ENCODE measurements around the gene STMN3. TPM values are rescaled to one million over a fixed set of nuclear protein-coding genes. Genes with fewer than 3 reads are reported as not detected.
A peak's percentile ranks its signal among the peaks of the same experiment; 100 is the strongest.
"Not testable (repeated sequence)": the region's sequence is repeated elsewhere in the genome, so short reads cannot be mapped to it uniquely, and the experiment has no call there.

The STMN3 gene
- total and polyA plus RNA-seq, 4 experiments from 2014 or later = 18.9 to 120 (median 70.1) TPM

DNA sequence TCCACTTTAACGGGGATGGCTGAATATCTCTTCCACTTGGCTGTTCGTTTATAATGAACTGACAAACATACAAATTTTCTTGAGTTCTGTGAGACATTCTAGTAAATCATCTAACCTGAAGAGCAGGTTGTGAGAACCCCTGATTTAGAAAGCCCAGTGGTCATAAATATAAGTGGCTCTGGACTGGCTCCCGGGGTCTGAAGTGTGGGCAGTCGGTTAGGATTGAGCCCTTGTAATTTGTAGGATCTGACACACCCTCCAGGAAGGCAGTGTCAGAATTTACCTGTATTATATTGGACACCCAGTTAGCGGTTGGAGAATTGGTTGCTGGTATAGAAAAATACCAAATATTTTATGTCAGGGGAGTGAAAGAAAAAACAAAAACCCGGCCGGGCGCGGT is 19.5 kb downstream of the STMN3 start:
- peaks cover 0 to 9% of the 10 kb centered on the region in 2 donors for H3K36me3 Mint-ChIP-seq
- H3K9me3 Mint-ChIP-seq = peaks cover 0 to 2% (median 0%) of the 10 kb centered on the region in 8 donors
- Histone ChIP-seq H3K27ac (ENCODE audit: low read depth, low read length) (no peak overlapping the region), H3K27me3 (ENCODE audit: insufficient read depth, low read length) (no peaks in the 10 kb centered on the region), H3K9me3 (ENCODE audit: control insufficient read depth in 1 of 2, low read length in 2 of 2) (no peaks in the 10 kb centered on the region), H3K36me3 (ENCODE audit: insufficient read depth, low read length) (no peaks in the 10 kb centered on the region), H3K4me1 (ENCODE audit: insufficient read depth, low read length) (peaks cover 88% of the 10 kb centered on the region), H3K4me3 (ENCODE audit: low read length in 2 of 2) (peak overlapping the region in 1 of 2 donors; percentile 6)
- no peak for DNase-seq
- peak overlapping the region; percentile 57 to 100 (median 82) for H3K27ac Mint-ChIP-seq
- H3K4me3 Mint-ChIP-seq = peak overlapping the region in 7 of 8 donors; percentile 11 to 65 (median 58)
- peaks cover 0 to 2% of the 10 kb centered on the region in 2 donors for H3K27me3 Mint-ChIP-seq
- H3K4me1 Mint-ChIP-seq = peaks cover 29 to 83% (median 53%) of the 10 kb centered on the region in 4 donors
- POLR2A ChIA-PET (ENCODE audit: partially characterized antibody) = interaction anchor here (10.5 to 19.3 kb wide), 2 partner anchors 5 to 10 kb away, joined by 658 read pairs; partner anchors contain the start of gene GMEB2
- intact Hi-C loops (cut with micrococcal nuclease) = no loop called here
- CTCF ChIA-PET (ENCODE audit: partially characterized antibody) = interaction anchor here (0.7 to 1.0 kb wide), 2 partner anchors 9 to 19 kb away, joined by 3 to 4 read pairs; no protein-coding TSS in a partner anchor

DNA sequence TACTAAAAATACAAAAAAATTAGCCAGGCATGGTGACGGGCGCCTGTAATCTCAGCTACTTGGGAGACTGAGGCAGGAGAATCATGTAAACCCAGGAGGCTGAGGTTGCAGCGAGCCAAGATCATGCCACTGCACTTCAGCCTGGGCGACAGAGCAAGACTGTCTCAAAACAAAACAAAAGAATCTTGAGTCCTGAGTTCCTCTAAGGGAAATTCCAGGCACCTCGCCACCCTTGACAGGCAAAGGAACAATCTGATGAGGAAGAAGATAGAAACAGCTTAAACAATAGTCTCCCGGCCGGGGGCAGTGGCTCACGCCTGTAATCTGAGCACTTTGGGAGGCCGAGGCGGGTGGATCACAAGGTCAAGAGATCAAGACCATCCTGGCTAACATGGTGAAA is 21.8 kb downstream of the STMN3 start:
- ChIA-PET CTCF (ENCODE audit: partially characterized antibody) (interaction anchor here (1.0 to 2.9 kb wide), 2 partner anchors 11 to 94 kb away, joined by 3 to 13 read pairs; no protein-coding TSS in a partner anchor), POLR2A (ENCODE audit: partially characterized antibody) (interaction anchor here (1.0 to 19.3 kb wide), 3 partner anchors 8 to 108 kb away, joined by 5 to 658 read pairs (median 6); partner anchors contain the start of genes SLC2A4RG and STMN3)
- H3K9me3 Mint-ChIP-seq; H3K9me3 ChIP-seq (ENCODE audit: control insufficient read depth in 1 of 2, low read length in 2 of 2); H3K4me3 ChIP-seq (ENCODE audit: low read length in 2 of 2); H3K27me3 ChIP-seq (ENCODE audit: insufficient read depth, low read length); intact Hi-C loops (cut with micrococcal nuclease); H3K27ac ChIP-seq (ENCODE audit: low read depth, low read length); H3K27me3 Mint-ChIP-seq; H3K36me3 ChIP-seq (ENCODE audit: insufficient read depth, low read length); DNase-seq: not testable (repeated sequence)
- H3K36me3 Mint-ChIP-seq = peaks cover 4 to 15% of the 10 kb centered on the region in 2 donors
- peaks cover 75% of the 10 kb centered on the region for H3K4me1 ChIP-seq (ENCODE audit: insufficient read depth, low read length)
- peak overlapping the region in 3 of 8 donors; percentile 25 to 43 (median 26) for H3K4me3 Mint-ChIP-seq
- peak overlapping the region in 6 of 7 donors; percentile 13 to 90 (median 69) for H3K27ac Mint-ChIP-seq
- peaks cover 30 to 73% (median 47%) of the 10 kb centered on the region in 4 donors for H3K4me1 Mint-ChIP-seq

DNA sequence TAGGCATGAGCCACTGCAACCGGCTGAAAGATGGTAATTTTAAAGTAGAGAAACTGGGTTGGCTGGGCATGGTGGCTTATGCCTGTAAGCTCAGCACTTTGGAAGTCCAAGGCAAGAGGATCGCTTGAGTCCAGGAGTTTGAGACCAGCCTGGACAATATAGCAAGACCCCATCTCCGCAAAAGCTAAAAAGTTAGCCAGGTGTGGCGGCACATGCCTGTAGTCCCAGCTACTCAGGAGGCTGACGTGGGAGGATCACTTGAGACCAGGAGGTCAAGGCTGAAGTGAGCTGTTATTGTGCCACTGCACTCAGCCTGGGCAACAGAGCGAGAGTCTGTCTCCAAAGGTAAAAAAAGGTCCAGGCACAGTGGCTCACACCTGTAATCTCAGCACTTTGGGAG is 22.3 kb downstream of the STMN3 start:
- DNase-seq; intact Hi-C loops (cut with micrococcal nuclease); H3K27ac ChIP-seq (ENCODE audit: low read depth, low read length); H3K27me3 Mint-ChIP-seq; H3K27me3 ChIP-seq (ENCODE audit: insufficient read depth, low read length); H3K36me3 ChIP-seq (ENCODE audit: insufficient read depth, low read length); H3K9me3 Mint-ChIP-seq; H3K4me3 ChIP-seq (ENCODE audit: low read length in 2 of 2); H3K9me3 ChIP-seq (ENCODE audit: control insufficient read depth in 1 of 2, low read length in 2 of 2): not testable (repeated sequence)
- CTCF ChIA-PET (ENCODE audit: partially characterized antibody) = interaction anchor here (1.0 to 2.9 kb wide), 2 partner anchors 11 to 93 kb away, joined by 3 to 13 read pairs; no protein-coding TSS in a partner anchor
- peaks cover 74% of the 10 kb centered on the region for H3K4me1 ChIP-seq (ENCODE audit: insufficient read depth, low read length)
- Mint-ChIP-seq H3K36me3 (peaks cover 4 to 15% of the 10 kb centered on the region in 2 donors), H3K27ac (peak overlapping the region in 5 of 7 donors; percentile 30 to 78 (median 67)), H3K4me3 (peak overlapping the region in 2 of 8 donors; percentile 3 to 22), H3K4me1 (peaks cover 30 to 71% (median 46%) of the 10 kb centered on the region in 4 donors)
- POLR2A ChIA-PET (ENCODE audit: partially characterized antibody) = interaction anchor here (1.0 to 19.3 kb wide), 3 partner anchors 8 to 108 kb away, joined by 5 to 658 read pairs (median 6); partner anchors contain the start of genes SLC2A4RG and STMN3

DNA sequence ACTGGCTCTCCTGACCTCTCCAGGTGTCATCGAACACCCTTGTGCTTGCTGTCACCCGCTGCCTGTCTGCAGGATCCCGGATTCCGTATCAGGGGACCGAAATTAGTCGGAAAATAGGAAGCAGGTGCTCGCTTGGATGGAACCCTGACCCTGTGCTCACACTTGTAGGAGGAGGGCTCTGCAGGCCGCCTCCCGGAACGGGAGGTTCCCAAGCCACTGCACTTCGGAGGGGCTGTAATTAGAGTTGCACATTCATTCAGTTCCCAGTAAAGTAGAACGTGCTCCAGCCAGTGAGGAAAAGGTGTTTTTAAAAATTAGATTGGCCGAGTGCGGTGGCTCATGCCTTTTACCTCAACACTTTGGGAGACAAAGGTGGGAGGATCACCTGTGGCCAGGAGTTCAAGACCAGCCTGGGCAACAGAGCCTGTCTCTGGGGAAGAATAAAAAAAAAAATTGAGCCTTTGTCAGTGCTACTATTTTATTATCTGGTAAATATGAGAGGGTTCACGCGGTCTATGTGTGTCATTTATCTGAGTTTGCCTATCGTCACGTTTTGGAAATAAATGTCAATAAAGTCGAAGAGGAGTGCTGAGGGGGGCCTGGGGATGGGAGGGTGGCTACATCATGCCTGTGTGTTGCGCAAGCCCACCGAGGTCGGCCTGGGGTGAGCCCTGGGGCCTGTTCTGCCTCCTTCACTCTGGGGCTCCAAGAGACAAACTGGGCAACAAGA is 24.8 kb downstream of the STMN3 start:
- intact Hi-C loops (cut with micrococcal nuclease) = loop anchor here (1.0 to 5.0 kb wide), 2 partner anchors 11 to 76 kb away; partner anchors contain the start of gene FNDC11
- ChIA-PET POLR2A (ENCODE audit: partially characterized antibody) (interaction anchor here (1.5 to 19.3 kb wide), 6 partner anchors 11 to 112 kb away, joined by 4 to 658 read pairs (median 26); partner anchors contain the start of genes LIME1, RTEL1, SLC2A4RG and STMN3), CTCF (ENCODE audit: partially characterized antibody) (interaction anchor here (1.2 to 2.0 kb wide), 4 partner anchors 8 to 14 kb away, joined by 3 to 20 read pairs (median 9); no protein-coding TSS in a partner anchor)
- Mint-ChIP-seq H3K36me3 (peaks cover 4 to 14% of the 10 kb centered on the region in 2 donors), H3K27ac (peak overlapping the region; percentile 86 to 97 (median 94)), H3K27me3 (no peaks in the 10 kb centered on the region), H3K4me1 (peaks cover 19 to 57% (median 38%) of the 10 kb centered on the region in 4 donors), H3K4me3 (peak overlapping the region; percentile 94 to 99 (median 96)), H3K9me3 (peaks cover 0 to 2% (median 0%) of the 10 kb centered on the region in 8 donors)
- H3K36me3 ChIP-seq (ENCODE audit: insufficient read depth, low read length) = no peaks in the 10 kb centered on the region
- peak overlapping the region; percentile 86 for H3K27ac ChIP-seq (ENCODE audit: low read depth, low read length)
- peak overlapping the region; percentile 91 to 95 for H3K4me3 ChIP-seq (ENCODE audit: low read length in 2 of 2)
- H3K4me1 ChIP-seq (ENCODE audit: insufficient read depth, low read length) = peaks cover 53% of the 10 kb centered on the region
- no peaks in the 10 kb centered on the region for H3K9me3 ChIP-seq (ENCODE audit: control insufficient read depth in 1 of 2, low read length in 2 of 2)
- peak in 4 of 5 donors; percentile 41 to 53 (median 44) for DNase-seq
- no peaks in the 10 kb centered on the region for H3K27me3 ChIP-seq (ENCODE audit: insufficient read depth, low read length)

DNA sequence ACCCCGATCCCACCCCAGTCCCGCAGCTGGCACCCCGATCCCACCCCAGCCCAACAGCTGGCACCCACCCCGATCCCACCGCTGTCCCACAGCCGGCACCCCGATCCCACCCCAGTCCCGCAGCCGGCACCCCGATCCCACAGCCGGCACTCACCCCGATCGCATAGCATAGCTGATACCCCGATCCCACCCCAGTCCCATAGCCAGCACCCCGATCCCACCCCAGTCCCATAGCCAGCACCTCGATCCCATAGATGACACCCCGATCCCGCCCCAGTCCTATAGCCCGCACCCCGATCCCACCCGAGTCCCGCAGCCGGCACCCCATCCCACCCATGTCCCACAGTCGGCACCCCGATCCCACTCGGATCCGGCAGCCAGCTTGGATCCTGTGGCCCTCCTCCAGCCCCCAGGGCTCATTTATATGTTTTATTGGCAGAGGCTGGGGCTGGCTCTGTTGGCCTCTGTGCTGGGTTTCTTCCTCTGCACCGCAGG is 25.4 kb downstream of the STMN3 start:
- Mint-ChIP-seq H3K36me3 (peaks cover 4 to 18% of the 10 kb centered on the region in 2 donors), H3K4me1 (peaks cover 17 to 54% (median 34%) of the 10 kb centered on the region in 4 donors), H3K9me3 (peaks cover 0 to 2% (median 0%) of the 10 kb centered on the region in 8 donors), H3K4me3 (peak overlapping the region; percentile 94 to 99 (median 96)), H3K27me3 (no peaks in the 10 kb centered on the region), H3K27ac (peak overlapping the region; percentile 86 to 97 (median 94))
- H3K4me1 ChIP-seq (ENCODE audit: insufficient read depth, low read length) = peaks cover 47% of the 10 kb centered on the region
- H3K27ac ChIP-seq (ENCODE audit: low read depth, low read length) = peak overlapping the region; percentile 86
- H3K9me3 ChIP-seq (ENCODE audit: control insufficient read depth in 1 of 2, low read length in 2 of 2) = no peaks in the 10 kb centered on the region
- H3K4me3 ChIP-seq (ENCODE audit: low read length in 2 of 2) = peak overlapping the region; percentile 91 to 95
- no peaks in the 10 kb centered on the region for H3K27me3 ChIP-seq (ENCODE audit: insufficient read depth, low read length)
- ChIA-PET CTCF (ENCODE audit: partially characterized antibody) (interaction anchor here (0.7 to 1.8 kb wide), 4 partner anchors 9 to 75 kb away, joined by 3 to 20 read pairs (median 6); no protein-coding TSS in a partner anchor), POLR2A (ENCODE audit: partially characterized antibody) (interaction anchor here (0.9 to 19.3 kb wide), 15 partner anchors 9 to 352 kb away, joined by 4 to 658 read pairs (median 10); partner anchors contain the start of genes ARFRP1, LIME1, PRPF6 and PTK6)
- DNase-seq = no peak
- intact Hi-C loops (cut with micrococcal nuclease) = loop anchor here (1.0 to 5.0 kb wide), 4 partner anchors 8 to 75 kb away; partner anchors contain the start of genes FNDC11 and RTEL1
- H3K36me3 ChIP-seq (ENCODE audit: insufficient read depth, low read length) = no peaks in the 10 kb centered on the region

DNA sequence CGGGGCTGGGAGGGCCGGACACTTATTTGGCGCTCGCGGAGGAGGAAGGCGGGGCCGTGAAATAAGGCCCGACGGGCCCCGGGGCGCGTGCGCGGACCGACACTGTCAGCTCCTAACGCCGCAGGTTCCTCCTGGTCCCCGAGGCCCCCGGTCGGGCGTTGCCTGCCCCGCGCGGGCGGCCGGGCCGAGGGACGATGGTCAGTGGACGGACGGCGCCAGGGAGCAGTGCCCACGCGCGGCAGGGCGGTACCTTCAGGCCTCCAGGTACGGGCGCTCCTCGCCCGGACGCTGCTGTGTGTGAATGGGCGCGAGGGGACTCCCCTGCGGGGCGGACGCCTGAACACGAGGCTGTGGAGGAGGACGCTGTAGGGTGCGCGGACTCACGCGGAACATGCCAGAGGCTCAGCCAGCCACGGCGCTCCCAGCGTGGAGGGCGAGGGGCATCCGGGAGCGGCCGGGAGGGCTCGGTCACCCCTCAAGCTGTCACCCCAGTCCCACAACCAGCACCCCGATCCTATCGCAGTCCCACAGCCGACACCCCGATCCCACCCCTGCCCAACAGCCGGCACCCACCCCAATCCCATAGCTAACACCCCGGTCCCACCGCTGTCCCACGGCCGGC is 26.0 kb downstream of the STMN3 start:
- Histone ChIP-seq H3K27me3 (ENCODE audit: insufficient read depth, low read length) (no peaks in the 10 kb centered on the region), H3K4me1 (ENCODE audit: insufficient read depth, low read length) (peaks cover 41% of the 10 kb centered on the region), H3K36me3 (ENCODE audit: insufficient read depth, low read length) (no peaks in the 10 kb centered on the region), H3K27ac (ENCODE audit: low read depth, low read length) (peak overlapping the region; percentile 86), H3K4me3 (ENCODE audit: low read length in 2 of 2) (peak overlapping the region; percentile 91 to 95), H3K9me3 (ENCODE audit: control insufficient read depth in 1 of 2, low read length in 2 of 2) (no peaks in the 10 kb centered on the region)
- intact Hi-C loops (cut with micrococcal nuclease) = loop anchor here (1.0 to 5.0 kb wide), 3 partner anchors 8 to 75 kb away; partner anchors contain the start of genes FNDC11 and RTEL1
- H3K4me1 Mint-ChIP-seq = peaks cover 19 to 54% (median 37%) of the 10 kb centered on the region in 4 donors
- H3K4me3 Mint-ChIP-seq = peak overlapping the region; percentile 94 to 99 (median 96)
- no peaks in the 10 kb centered on the region for H3K27me3 Mint-ChIP-seq
- H3K36me3 Mint-ChIP-seq = peaks cover 4 to 24% of the 10 kb centered on the region in 2 donors
- peak; percentile 92 to 99 (median 96) for DNase-seq
- CTCF ChIA-PET (ENCODE audit: partially characterized antibody) = interaction anchor here (0.7 to 1.8 kb wide), 5 partner anchors 8 to 74 kb away, joined by 3 to 20 read pairs (median 4); no protein-coding TSS in a partner anchor
- H3K9me3 Mint-ChIP-seq = peaks cover 0 to 2% (median 0%) of the 10 kb centered on the region in 8 donors
- POLR2A ChIA-PET (ENCODE audit: partially characterized antibody) = interaction anchor here (0.7 to 19.3 kb wide), 22 partner anchors 9 to 353 kb away, joined by 3 to 658 read pairs (median 6); partner anchors contain the start of genes ARFRP1, LIME1, PPDPF and PRPF6
- H3K27ac Mint-ChIP-seq = peak overlapping the region; percentile 57 to 96 (median 90)

Measured in CD4-positive, alpha-beta memory T cell (primary cell).